Spinal cord (tissue), 10 donors: ENCODE results near the gene NSD1. TPM values are rescaled to one million over a fixed set of nuclear protein-coding genes. Genes with fewer than 3 reads are reported as not detected.
"Not testable (repeated sequence)": the region's sequence is repeated elsewhere in the genome, so short reads cannot be mapped to it uniquely, and the experiment has no call there.

ENCODE experiments used
- DNase-seq, 6 donors: peaks; one replicate each; pipeline versions ENCODE4 v3.0.0 to v3.0.0-alpha.2; 2013 to 2015; ENCODE audit warnings: low spot score in 6 of 6, low read depth in 4 of 6
- H3K27ac ChIP-seq: one replicate; pipeline ENCODE4 v1.5.1; 2013; ENCODE audit warnings: low read depth, low read length, control low read depth
- H3K27me3 ChIP-seq: one replicate; pipeline ENCODE4 v1.6.1; 2013; ENCODE audit warnings: low read length; ENCODE audit not compliant: control insufficient read depth, insufficient read depth
- H3K36me3 ChIP-seq: one replicate; pipeline ENCODE4 v1.6.1; 2013; ENCODE audit warnings: low read length; ENCODE audit not compliant: control insufficient read depth, insufficient read depth
- H3K4me1 ChIP-seq: one replicate; pipeline ENCODE4 v1.6.1; 2013; ENCODE audit warnings: low read length; ENCODE audit not compliant: control insufficient read depth, insufficient read depth
- H3K4me3 ChIP-seq: one replicate; pipeline ENCODE4 v1.5.1; 2013; ENCODE audit warnings: low read depth, low read length, control low read depth
- H3K9me3 ChIP-seq: one replicate; pipeline ENCODE4 v1.6.1; 2013; ENCODE audit warnings: low read length; ENCODE audit not compliant: control insufficient read depth, insufficient read depth
- WGBS: methylation state at CpG from one replicate; pipeline ENCODE4 v1.1.5; 2013; ENCODE audit warnings: missing lambda C conversion rate; ENCODE audit not compliant: insufficient coverage; 5-methylcytosine and 5-hydroxymethylcytosine counted together
- polyA plus RNA-seq, 2 donors: library from polyadenylated mRNA; unstranded; fragments of 120-200 nt; gene quantifications; one replicate each; pipeline ENCODE4 v1.2.1, GENCODE V29; 2013; ENCODE audit not compliant: insufficient read length in 2 of 2
- total RNA-seq, 2 donors: library from RNA; depleted of rRNA in 1 of 2; stranded (reverse); fragments of 120-200 nt in 1 of 2; fragments of >200 nt in 1 of 2; gene quantifications; one replicate each; pipeline versions ENCODE4 v1.2.3 to v1.2.4, GENCODE V29; 2013 to 2014
- donor health status: healthy.

NSD1 gene
- total and polyA plus RNA-seq, 4 donors = 43.0 to 77.2 (median 58.7) TPM

DNA sequence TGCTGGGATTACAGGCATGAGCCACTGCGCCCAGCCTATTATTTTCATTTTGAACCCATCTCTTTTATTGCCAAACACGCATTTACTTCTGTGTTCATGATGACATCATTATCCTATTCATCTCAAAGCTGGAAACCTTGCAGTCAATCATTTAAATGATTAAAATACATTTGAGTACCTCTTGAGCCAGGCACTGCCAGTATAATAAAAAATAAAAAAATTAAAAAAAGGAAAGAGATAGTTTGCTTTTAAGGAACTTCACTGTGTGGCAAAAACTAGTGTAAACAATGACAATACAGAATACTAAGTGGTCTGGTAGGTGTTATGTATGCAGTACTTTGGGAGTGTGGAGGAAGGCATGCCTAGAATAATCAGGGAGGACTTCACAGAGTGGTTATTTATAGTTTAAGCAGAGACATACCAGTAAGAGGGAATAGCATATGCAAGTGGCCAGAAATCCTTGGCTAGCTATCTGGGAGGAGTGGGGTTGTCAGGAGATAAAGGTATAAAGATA lies 8.6 kb downstream of the NSD1 start:
- Histone ChIP-seq H3K27ac (no peak overlapping the region), H3K4me3 (no peak overlapping the region), H3K36me3 (peaks cover 55% of the 10 kb centered on the region), H3K27me3 (no peaks in the 10 kb centered on the region), H3K9me3 (no peaks in the 10 kb centered on the region), H3K4me1 (peaks cover 9% of the 10 kb centered on the region)
- WGBS = 95% methylated on average over 2 of the region's 2 CpGs
- DNase-seq = no peak

DNA sequence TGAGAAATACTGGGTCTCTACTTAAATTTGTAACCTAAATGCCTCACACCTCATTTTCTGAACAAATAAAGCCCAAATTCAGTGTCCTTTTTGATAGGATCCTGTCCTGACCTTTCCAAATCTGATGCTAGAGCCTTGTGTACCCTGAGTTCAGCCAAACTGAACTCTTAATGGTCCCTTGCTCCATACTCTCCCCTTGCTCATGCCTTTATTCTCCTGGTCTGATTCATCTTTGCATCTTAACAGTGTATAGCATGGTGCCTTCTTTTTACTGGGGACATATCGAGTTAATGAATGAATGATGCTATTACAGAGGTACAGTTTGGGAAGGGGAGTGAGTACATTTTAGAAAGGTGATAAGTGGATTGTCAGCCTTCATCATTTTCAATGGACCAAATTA lies 9.2 kb downstream of the NSD1 start:
- Histone ChIP-seq H3K27me3 (no peaks in the 10 kb centered on the region), H3K9me3 (no peaks in the 10 kb centered on the region), H3K4me1 (peaks cover 9% of the 10 kb centered on the region), H3K27ac (no peak overlapping the region), H3K4me3 (no peak overlapping the region), H3K36me3 (peaks cover 58% of the 10 kb centered on the region)
- WGBS = no CpG with 5 or more reads among the region's 1 CpG
- no peak for DNase-seq

- H3K36me3 ChIP-seq = peaks cover 65% of the 10 kb centered on the region
- H3K27me3 ChIP-seq = no peaks in the 10 kb centered on the region
- DNase-seq = peak in 2 of 6 donors; percentile 12 to 34
- 60% methylated on average over 11 of the region's 17 CpGs for WGBS
- H3K27ac ChIP-seq = no peak overlapping the region
- H3K4me3 ChIP-seq = no peak overlapping the region
- no peaks in the 10 kb centered on the region for H3K4me1 ChIP-seq
- no peaks in the 10 kb centered on the region for H3K9me3 ChIP-seq
Observed at GRCh38 chr5:177146891-177147638, 13.5 kb downstream of the NSD1 start.

- H3K9me3 ChIP-seq, H3K4me1 ChIP-seq, DNase-seq, H3K27ac ChIP-seq, H3K27me3 ChIP-seq, H3K4me3 ChIP-seq: not testable (repeated sequence)
- H3K36me3 ChIP-seq = peaks cover 58% of the 10 kb centered on the region
- WGBS = 93% methylated on average over 5 of the region's 17 CpGs
Observed at GRCh38 chr5:177150061-177150460, 16.5 kb downstream of the NSD1 start.

DNA sequence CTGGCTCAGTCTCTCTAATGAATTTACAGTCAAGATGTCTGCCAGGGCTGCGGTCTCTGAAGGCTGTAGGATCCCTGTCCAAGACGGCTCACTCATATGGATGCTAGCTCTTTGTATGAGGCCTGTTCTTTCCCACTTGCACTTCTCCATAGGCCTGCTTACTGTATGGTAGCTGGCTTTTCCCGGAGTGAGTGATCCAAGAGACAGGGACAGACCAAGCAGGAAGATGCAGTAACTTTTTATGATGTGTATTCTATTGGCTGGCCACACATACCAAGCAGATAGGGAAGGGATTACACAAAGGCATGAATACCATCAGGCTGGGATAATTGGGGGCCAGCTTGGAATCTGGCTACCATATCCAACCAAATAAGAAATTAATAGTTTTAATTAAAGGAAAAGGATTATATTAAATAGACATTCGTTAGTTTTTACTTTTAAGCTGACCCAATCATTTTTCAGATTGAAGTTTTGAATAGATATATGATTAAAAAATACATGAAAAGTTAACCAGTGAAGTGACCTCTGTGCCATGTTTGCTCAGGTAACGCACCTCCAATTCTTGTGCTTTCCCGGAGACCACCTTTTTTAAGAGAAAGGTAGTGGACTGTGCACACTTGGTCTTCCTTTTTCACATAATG lies 20.6 kb downstream of the NSD1 start:
- Histone ChIP-seq H3K27ac (no peak overlapping the region), H3K27me3 (no peaks in the 10 kb centered on the region), H3K9me3 (no peaks in the 10 kb centered on the region), H3K36me3 (peaks cover 28% of the 10 kb centered on the region), H3K4me3 (no peak overlapping the region), H3K4me1 (no peaks in the 10 kb centered on the region)
- no CpG with 5 or more reads among the region's 6 CpGs for WGBS
- DNase-seq = peak in 2 of 6 donors; percentile 7 to 25

- Histone ChIP-seq H3K4me1 (no peaks in the 10 kb centered on the region), H3K27me3 (no peaks in the 10 kb centered on the region), H3K36me3 (peaks cover 30% of the 10 kb centered on the region), H3K4me3 (no peak overlapping the region), H3K27ac (no peak overlapping the region), H3K9me3 (no peaks in the 10 kb centered on the region)
- WGBS = 90% methylated on average over 5 of the region's 6 CpGs
- no peak for DNase-seq
Observed at GRCh38 chr5:177162379-177162778, 28.8 kb downstream of the NSD1 start.

DNA sequence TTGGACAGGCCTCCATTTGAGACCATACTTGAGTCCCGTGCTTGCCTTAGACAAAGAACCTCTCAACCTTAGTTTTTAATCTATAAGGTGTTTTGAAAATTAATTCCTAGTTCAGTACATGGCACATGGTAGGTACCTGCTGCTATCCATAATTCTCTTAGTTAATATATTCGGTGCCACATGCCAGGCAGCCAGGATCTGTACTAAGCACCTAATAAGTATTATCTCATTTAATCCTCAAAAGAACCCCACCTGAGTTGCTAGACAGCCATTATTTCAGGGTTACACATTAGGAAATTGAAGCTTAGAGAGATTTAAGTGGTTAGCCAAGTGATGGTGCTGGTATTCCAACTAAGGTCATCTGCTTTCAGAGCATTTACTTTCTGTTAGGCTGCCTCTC lies 29.9 kb downstream of the NSD1 start:
- no peak overlapping the region for H3K4me3 ChIP-seq
- no peaks in the 10 kb centered on the region for H3K27me3 ChIP-seq
- DNase-seq = no peak
- no peaks in the 10 kb centered on the region for H3K4me1 ChIP-seq
- no CpG with 5 or more reads among the region's 2 CpGs for WGBS
- H3K36me3 ChIP-seq = peaks cover 30% of the 10 kb centered on the region
- no peaks in the 10 kb centered on the region for H3K9me3 ChIP-seq
- no peak overlapping the region for H3K27ac ChIP-seq

DNA sequence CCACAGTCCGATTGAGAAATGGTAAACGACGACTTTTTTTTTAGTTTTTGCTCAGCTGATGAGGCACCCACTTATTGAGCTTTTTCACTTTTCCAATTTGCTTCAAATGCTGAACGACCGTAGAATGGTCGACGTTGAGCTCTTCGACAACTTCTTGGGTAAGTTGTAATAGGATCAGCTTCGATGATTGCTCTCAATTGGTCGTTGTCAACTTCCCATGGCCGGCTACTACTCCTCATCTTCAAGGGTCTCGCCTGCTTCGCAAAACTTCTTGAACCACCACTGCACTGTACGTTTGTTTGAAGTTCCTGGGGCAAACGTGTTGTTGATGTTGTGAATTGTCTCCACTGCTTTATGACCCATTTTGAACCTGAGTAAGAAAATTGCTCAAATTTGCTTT lies 35.7 kb downstream of the NSD1 start:
- Histone ChIP-seq H3K4me3 (no peak overlapping the region), H3K36me3 (peaks cover 21% of the 10 kb centered on the region), H3K4me1 (no peaks in the 10 kb centered on the region), H3K27ac (no peak overlapping the region), H3K27me3 (no peaks in the 10 kb centered on the region), H3K9me3 (no peaks in the 10 kb centered on the region)
- WGBS = 99% methylated on average over 10 of the region's 15 CpGs
- DNase-seq = no peak

GRCh38 chr5:177171961-177172360 lies 38.4 kb downstream of the NSD1 start:
- Histone ChIP-seq H3K36me3 (peaks cover 5% of the 10 kb centered on the region), H3K4me3 (no peak overlapping the region), H3K27ac (no peak overlapping the region), H3K27me3 (no peaks in the 10 kb centered on the region), H3K4me1 (no peaks in the 10 kb centered on the region), H3K9me3 (no peaks in the 10 kb centered on the region)
- no CpG with 5 or more reads among the region's 2 CpGs for WGBS
- DNase-seq = no peak

DNA sequence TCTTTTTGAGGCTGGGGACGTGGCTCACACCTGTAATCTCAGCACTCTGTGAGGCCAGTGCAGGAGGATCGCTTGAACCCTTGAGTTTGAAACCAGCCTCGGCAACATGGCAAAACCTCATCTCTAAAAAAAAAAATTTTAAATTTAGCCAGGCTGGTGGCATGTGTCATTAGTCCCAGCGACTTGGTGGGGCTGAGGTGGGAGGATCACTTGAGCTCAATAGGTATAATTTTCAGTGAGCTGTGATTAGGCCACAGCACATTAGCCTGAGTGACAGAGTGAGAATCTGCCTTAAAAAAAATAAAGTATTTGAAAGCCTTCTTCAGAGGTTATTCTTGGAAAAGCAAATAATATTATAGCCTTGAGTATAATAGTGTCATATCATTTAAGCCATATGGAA lies 41.8 kb downstream of the NSD1 start:
- H3K4me1 ChIP-seq = no peaks in the 10 kb centered on the region
- H3K4me3 ChIP-seq = no peak overlapping the region
- WGBS = 100% methylated on average over 2 of the region's 4 CpGs
- no peak for DNase-seq
- H3K27me3 ChIP-seq = no peaks in the 10 kb centered on the region
- no peak overlapping the region for H3K27ac ChIP-seq
- H3K9me3 ChIP-seq = no peaks in the 10 kb centered on the region
- H3K36me3 ChIP-seq = peaks cover 7% of the 10 kb centered on the region
